HG02588 (cell line): Measurements from ENCODE around the gene EIF1.
"Not testable (repeated sequence)": the region's sequence is repeated elsewhere in the genome, so short reads cannot be mapped to it uniquely, and the experiment has no call there.

ENCODE experiments used
- ATAC-seq: cut with Tn5 transposase; IDR thresholded peaks from one replicate; pipeline ENCODE4 v1.9.1; 2021; ENCODE audit warnings: mild to moderate bottlenecking, moderate library complexity; ENCODE audit not compliant: unreplicated experiment

Gene EIF1

GRCh38 chr17:41688641-41689496 lies at the start of gene EIF1:
Gene EIF1, plus strand, starts transcription at chr17:41688885. Its CDS starts 154 bp downstream, at chr17:41689039.
- ATAC-seq: peak; percentile 72

- no peak for ATAC-seq
These were observed 49.7 kb upstream of the EIF1 start for GRCh38 chr17:41638941-41639340.

GRCh38 chr17:41639492-41640473 lies 48.9 kb upstream of the EIF1 start:
- no peak for ATAC-seq

GRCh38 chr17:41640596-41640995 lies 48.1 kb upstream of the EIF1 start:
- not testable (repeated sequence) for ATAC-seq

- no peak for ATAC-seq
These were observed 46.2 kb upstream of the EIF1 start for GRCh38 chr17:41642252-41643156.

- no peak for ATAC-seq
These were observed 41.5 kb upstream of the EIF1 start for GRCh38 chr17:41647038-41647813.

GRCh38 chr17:41647940-41648410 lies 40.7 kb upstream of the EIF1 start:
- no peak for ATAC-seq

GRCh38 chr17:41648411-41649195 lies 40.1 kb upstream of the EIF1 start:
- ATAC-seq: no peak

GRCh38 chr17:41649923-41650519 lies 38.7 kb upstream of the EIF1 start:
- ATAC-seq: no peak

- ATAC-seq: no peak
These were observed 37.7 kb upstream of the EIF1 start for GRCh38 chr17:41650794-41651624.

GRCh38 chr17:41651625-41652460 lies 36.8 kb upstream of the EIF1 start:
- no peak for ATAC-seq

GRCh38 chr17:41652461-41652970 lies 36.2 kb upstream of the EIF1 start:
- no peak for ATAC-seq

- no peak for ATAC-seq
These were observed 35.3 kb upstream of the EIF1 start for GRCh38 chr17:41653421-41653820.

GRCh38 chr17:41653892-41654677 lies 34.6 kb upstream of the EIF1 start:
- ATAC-seq: no peak

GRCh38 chr17:41654678-41655607 lies 33.7 kb upstream of the EIF1 start:
- ATAC-seq: no peak
